Type B pancreatic cell (in vitro differentiated cells): ENCODE results near the gene COX4I1. TPM values are rescaled to one million over a fixed set of nuclear protein-coding genes. Genes with fewer than 3 reads are reported as not detected.

Experiments
- DNase-seq: peaks from one replicate; pipeline ENCODE4 v3.0.0; 2021; ENCODE audit warnings: mixed read lengths; ENCODE audit not compliant: unreplicated experiment; ENCODE audit errors: extremely low spot score
- H3K27ac Mint-ChIP-seq: 2 replicates; pipeline ENCODE4 v1.8.0; 2021; ENCODE audit warnings: mild to moderate bottlenecking, mixed read lengths
- H3K27me3 Mint-ChIP-seq: 2 replicates; pipeline ENCODE4 v1.8.0; 2021; ENCODE audit warnings: mixed read lengths
- H3K36me3 Mint-ChIP-seq: 2 replicates; pipeline ENCODE4 v1.8.0; 2021; ENCODE audit warnings: mixed read lengths
- H3K4me1 Mint-ChIP-seq: one replicate; pipeline ENCODE4 v1.8.0; 2021; ENCODE audit warnings: mixed read lengths; ENCODE audit not compliant: unreplicated experiment
- H3K4me3 Mint-ChIP-seq: 2 replicates; pipeline ENCODE4 v1.8.0; 2021; ENCODE audit warnings: mild to moderate bottlenecking, mixed read lengths
- H3K9me3 Mint-ChIP-seq: 2 replicates; pipeline ENCODE4 v1.8.0; 2021; ENCODE audit warnings: mixed read lengths
- total RNA-seq: library from RNA; stranded (reverse); gene quantifications from 2 replicates; pipeline ENCODE4 v1.2.1, GENCODE V29; 2021; ENCODE audit warnings: low replicate concordance
- TF ChIP-seq, protein P1 (sequence below): fragments of 200-600 bp; sonication (generic); conservative IDR thresholded peaks from 2 replicates; pipeline ENCODE4 v1.5.0; 2021; ENCODE audit warnings: antibody characterized with exemption, mild to moderate bottlenecking

The COX4I1 gene
- total RNA-seq, 1 donor from 2014 or later, result 524 TPM

DNA sequence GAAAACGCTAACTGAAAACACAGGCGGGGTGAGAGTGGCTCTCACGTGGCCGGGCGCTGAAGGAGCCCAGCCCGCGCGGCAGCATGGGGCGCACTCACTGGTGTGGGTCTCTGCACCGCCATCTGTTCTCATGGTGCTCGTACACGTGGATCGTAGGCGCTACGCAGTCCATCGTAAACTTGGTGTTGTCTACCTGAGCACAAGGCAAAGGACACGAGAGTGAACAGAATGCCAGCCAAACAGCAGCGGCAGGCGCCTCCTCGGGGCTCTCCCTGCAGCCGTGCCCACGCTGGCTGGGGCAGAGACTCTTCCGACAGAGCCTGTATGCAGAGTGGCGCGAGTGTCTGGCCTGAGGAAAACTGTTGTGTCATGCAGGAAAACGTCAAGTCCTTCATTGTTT lies 19.2 kb upstream of the COX4I1 start:
- Mint-ChIP-seq H3K4me1 (peaks cover 8% of the 10 kb centered on the region), H3K27ac (no peak overlapping the region), H3K4me3 (no peak overlapping the region), H3K9me3 (no peaks in the 10 kb centered on the region), H3K27me3 (no peaks in the 10 kb centered on the region), H3K36me3 (peaks cover 11% of the 10 kb centered on the region)
- TF ChIP-seq, protein P1, sequence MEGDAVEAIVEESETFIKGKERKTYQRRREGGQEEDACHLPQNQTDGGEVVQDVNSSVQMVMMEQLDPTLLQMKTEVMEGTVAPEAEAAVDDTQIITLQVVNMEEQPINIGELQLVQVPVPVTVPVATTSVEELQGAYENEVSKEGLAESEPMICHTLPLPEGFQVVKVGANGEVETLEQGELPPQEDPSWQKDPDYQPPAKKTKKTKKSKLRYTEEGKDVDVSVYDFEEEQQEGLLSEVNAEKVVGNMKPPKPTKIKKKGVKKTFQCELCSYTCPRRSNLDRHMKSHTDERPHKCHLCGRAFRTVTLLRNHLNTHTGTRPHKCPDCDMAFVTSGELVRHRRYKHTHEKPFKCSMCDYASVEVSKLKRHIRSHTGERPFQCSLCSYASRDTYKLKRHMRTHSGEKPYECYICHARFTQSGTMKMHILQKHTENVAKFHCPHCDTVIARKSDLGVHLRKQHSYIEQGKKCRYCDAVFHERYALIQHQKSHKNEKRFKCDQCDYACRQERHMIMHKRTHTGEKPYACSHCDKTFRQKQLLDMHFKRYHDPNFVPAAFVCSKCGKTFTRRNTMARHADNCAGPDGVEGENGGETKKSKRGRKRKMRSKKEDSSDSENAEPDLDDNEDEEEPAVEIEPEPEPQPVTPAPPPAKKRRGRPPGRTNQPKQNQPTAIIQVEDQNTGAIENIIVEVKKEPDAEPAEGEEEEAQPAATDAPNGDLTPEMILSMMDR, result no peak
- DNase-seq, result no peak

DNA sequence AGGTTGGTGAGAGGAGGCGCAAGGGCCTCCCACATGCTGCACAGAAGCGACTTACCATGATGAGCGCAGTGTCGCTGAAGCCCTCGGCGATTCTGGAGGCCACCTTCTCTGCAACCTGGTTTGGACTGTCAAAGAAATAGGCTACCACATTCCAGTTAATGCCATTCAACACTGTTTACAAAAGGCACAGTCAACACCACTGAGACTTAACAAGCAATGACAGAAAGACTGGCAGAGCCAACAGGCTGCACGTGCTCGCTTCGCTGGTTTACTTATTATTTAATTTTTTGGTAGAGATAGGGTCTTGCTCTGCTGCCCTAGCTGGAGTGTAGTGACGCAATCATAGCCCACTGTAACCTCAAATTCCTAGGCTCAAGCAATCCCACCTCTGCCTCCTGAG lies 18.3 kb upstream of the COX4I1 start:
- peaks cover 17% of the 10 kb centered on the region for H3K36me3 Mint-ChIP-seq
- DNase-seq, result no peak
- no peaks in the 10 kb centered on the region for H3K27me3 Mint-ChIP-seq
- peaks cover 8% of the 10 kb centered on the region for H3K4me1 Mint-ChIP-seq
- TF ChIP-seq, protein P1, result no peak
- H3K9me3 Mint-ChIP-seq, result no peaks in the 10 kb centered on the region
- no peak overlapping the region for H3K4me3 Mint-ChIP-seq
- H3K27ac Mint-ChIP-seq, result no peak overlapping the region

DNA sequence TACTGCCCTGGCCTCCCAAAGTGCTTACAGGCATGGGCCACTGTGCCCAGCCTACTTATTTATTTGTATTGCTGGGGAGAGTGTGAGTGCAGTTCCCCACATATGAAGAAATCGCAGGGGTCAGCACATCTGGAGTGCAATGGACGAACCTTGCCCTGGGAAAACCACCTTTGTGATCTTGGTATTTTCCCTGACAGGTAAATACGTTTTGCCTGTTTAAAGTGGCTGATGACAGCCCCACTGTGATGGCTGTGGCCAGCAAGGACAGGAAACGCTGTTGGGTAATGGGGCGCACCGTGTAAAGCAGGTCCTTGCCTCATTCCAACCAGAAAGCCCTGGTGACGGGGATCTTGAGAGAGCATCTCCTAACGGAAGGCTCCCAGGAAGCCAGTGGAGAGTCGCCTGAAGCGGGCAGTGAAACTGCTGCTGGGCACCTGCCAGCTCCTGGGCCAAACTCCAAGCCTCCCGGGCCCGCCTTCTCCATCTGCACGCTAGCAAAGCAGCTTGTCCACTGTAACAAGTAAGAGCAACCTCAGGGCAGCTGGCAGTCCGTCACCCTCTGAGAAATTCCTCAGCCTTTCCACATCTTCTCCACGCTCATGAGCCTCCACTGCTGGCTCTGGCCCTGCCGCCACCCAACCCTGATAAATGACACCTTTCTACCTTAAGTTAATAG lies 17.7 kb upstream of the COX4I1 start:
- no peak for DNase-seq
- Mint-ChIP-seq H3K27ac (peak overlapping the region; percentile 20), H3K36me3 (peaks cover 17% of the 10 kb centered on the region)

DNA sequence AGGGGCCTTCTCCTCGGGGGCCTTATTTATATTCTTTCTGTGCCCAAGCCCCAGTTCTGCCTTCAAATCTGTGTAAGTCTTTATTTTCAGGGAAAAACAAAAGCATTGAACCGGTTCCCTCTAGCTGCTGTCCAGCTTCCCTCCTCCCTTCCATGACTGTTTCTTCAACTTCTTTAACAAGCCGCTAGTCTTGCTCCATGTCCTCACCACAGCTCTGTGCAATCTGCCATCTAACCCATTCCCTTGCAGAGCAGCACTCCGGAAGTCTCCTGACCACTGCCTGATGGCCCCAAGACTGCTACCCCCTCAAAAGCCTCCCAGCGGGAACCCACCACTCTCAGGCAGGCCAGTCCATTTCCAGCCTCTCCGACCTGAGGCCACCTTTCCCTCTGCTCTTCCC lies 17.0 kb upstream of the COX4I1 start:
- H3K4me1 Mint-ChIP-seq, result peaks cover 8% of the 10 kb centered on the region
- no peaks in the 10 kb centered on the region for H3K9me3 Mint-ChIP-seq
- DNase-seq, result no peak
- no peak overlapping the region for H3K4me3 Mint-ChIP-seq
- H3K27me3 Mint-ChIP-seq, result no peaks in the 10 kb centered on the region
- peak overlapping the region; percentile 20 for H3K27ac Mint-ChIP-seq
- H3K36me3 Mint-ChIP-seq, result peaks cover 17% of the 10 kb centered on the region
- TF ChIP-seq, protein P1, result no peak

More for the DNA sequence above, 17.7 kb upstream of the COX4I1 start:
- TF ChIP-seq, protein P1, result no peak
- Mint-ChIP-seq H3K4me1 (peaks cover 8% of the 10 kb centered on the region), H3K4me3 (no peak overlapping the region), H3K9me3 (no peaks in the 10 kb centered on the region), H3K27me3 (no peaks in the 10 kb centered on the region)

DNA sequence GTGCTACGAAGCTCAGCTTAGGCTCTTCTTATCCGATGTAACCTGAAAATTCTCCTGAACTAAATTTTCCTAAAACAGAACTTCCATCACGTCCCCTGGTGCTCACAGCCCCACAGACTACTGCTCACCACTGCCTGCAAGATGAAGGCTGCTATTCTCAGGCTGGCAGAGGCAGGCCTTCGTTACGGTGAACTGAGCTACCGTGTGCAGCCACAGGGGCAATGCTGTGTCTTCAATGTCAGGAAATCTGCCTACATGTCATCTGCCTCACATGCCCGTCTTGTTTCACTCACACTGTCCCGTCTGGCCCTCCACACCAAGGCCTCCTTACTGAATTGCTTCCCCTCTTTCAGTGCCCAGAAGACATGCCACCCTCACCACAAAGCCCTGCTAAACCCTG lies 16.1 kb upstream of the COX4I1 start:
- Mint-ChIP-seq H3K4me3 (no peak overlapping the region), H3K9me3 (no peaks in the 10 kb centered on the region), H3K27ac (no peak overlapping the region)

More for the DNA sequence above, 16.1 kb upstream of the COX4I1 start:
- H3K4me1 Mint-ChIP-seq, result peaks cover 8% of the 10 kb centered on the region
- H3K27me3 Mint-ChIP-seq, result no peaks in the 10 kb centered on the region
- no peak for DNase-seq
- TF ChIP-seq, protein P1, result no peak
- H3K36me3 Mint-ChIP-seq, result peaks cover 17% of the 10 kb centered on the region
